Psoas muscle (tissue), 8 donors: ENCODE measurements around the gene PTTG1IP. TPM values are rescaled to one million over a fixed set of nuclear protein-coding genes. Genes with fewer than 3 reads are reported as not detected.

Experiments
- ATAC-seq, 4 donors: fragments of 200-7000 bp; cut with Tn5 transposase; one replicate each; pipeline ENCODE4 v1.9.1; 2020; ENCODE audit warnings: moderate library complexity in 3 of 4, mild to moderate bottlenecking in 2 of 4
- DNase-seq, 2 donors: peaks; one replicate each; pipeline ENCODE4 v3.0.0-alpha.2; 2020
- H3K27ac ChIP-seq: fragments of 200-600 bp; one replicate; pipeline ENCODE4 v1.8.0; 2022
- H3K27me3 ChIP-seq, 3 donors: fragments of 200-600 bp in 1 of 3; one replicate each; pipeline versions ENCODE4 v1.6.1 to v1.8.0; 2013 to 2022; ENCODE audit warnings: low read length in 2 of 3, mild to moderate bottlenecking in 2 of 3, moderate library complexity in 1 of 3; ENCODE audit not compliant: insufficient read depth in 3 of 3
- H3K36me3 ChIP-seq, 2 donors: fragments of 200-600 bp in 1 of 2; one replicate each; pipeline versions ENCODE4 v1.6.1 to v1.8.0; 2013 to 2022; ENCODE audit warnings: low read depth in 1 of 2, mild to moderate bottlenecking in 1 of 2, moderate library complexity in 1 of 2; ENCODE audit not compliant: insufficient read depth in 1 of 2
- H3K4me1 ChIP-seq: fragments of 200-600 bp; one replicate; pipeline ENCODE4 v1.8.0; 2022
- H3K4me3 ChIP-seq: fragments of 200-600 bp; one replicate; pipeline ENCODE4 v1.8.0; 2022; ENCODE audit warnings: mild to moderate bottlenecking
- H3K9me3 ChIP-seq: fragments of 200-600 bp; one replicate; pipeline ENCODE4 v1.8.0; 2022
- CTCF ChIP-seq: fragments of 200-600 bp; IDR thresholded peaks from one replicate; pipeline ENCODE4 v1.8.0; 2022; ENCODE audit warnings: antibody characterized with exemption
- WGBS, 3 donors: extraction: QIAGEN DNeasy Blood & Tissue Kit; methylation state at CpG; one replicate each; pipeline versions ENCODE4 v1.1.6 to v1.1.7; 2013; 5-methylcytosine and 5-hydroxymethylcytosine counted together
- intact Hi-C, 2 donors: fragments of 100-400 bp; cut with DNase I; formaldehyde crosslinking; loops; one replicate each; pipeline versions ENCODE4 v1.11.0 to v1.14.2; 2022
- polyA plus RNA-seq, 3 donors: library from polyadenylated mRNA; stranded (reverse); fragments of 200-250 nt; gene quantifications; one replicate each; pipeline ENCODE4 v1.2.3, GENCODE V29; 2013
- total RNA-seq, 4 donors: library from RNA; stranded (reverse); fragmentation: NEBNext Ultra II Directional in 2 of 4; extraction: Animal tissue kit (Norgen Biotek cat#: 25700) in 2 of 4; gene quantifications; one replicate each; pipeline versions ENCODE4 v1.2.1 to v1.2.4, GENCODE V29; 2021 to 2023
- donor health status: healthy with polysubstance abuse.
- donor health status: DM: no; HTN: no; CAD: no; lungs with moderate emphysema.
- donor health status: Bipolar disorder and iron deficiency.
- donor health status: healthy.
- donor health status: DM: yes; HTN: yes; CAD: no.
- donor health status: DM: no; HTN: no; CAD: no.
- donor health status: DM: no; HTN: no; CAD: no.
- donor health status: DM: yes; HTN: yes; CAD: no.

PTTG1IP gene
- total and polyA plus RNA-seq, 7 donors = 49.6 to 108 (median 68.3) TPM

- ATAC-seq = no peak
Measured at GRCh38 chr21:44822484-44823178, 50.9 kb downstream of the PTTG1IP start.

GRCh38 chr21:44820851-44821250 lies 52.6 kb downstream of the PTTG1IP start:
- Histone ChIP-seq H3K4me1 (peaks cover 11% of the 10 kb centered on the region), H3K27ac (no peak overlapping the region), H3K36me3 (no peaks in the 10 kb centered on the region), H3K9me3 (peaks cover 9% of the 10 kb centered on the region), H3K4me3 (no peak overlapping the region), H3K27me3 (no peaks in the 10 kb centered on the region)
- intact Hi-C loops = no loop called here
- ATAC-seq (no peak), DNase-seq (no peak)
- 60 to 63% (median 62%) methylated on average over 3 of the region's 3 CpGs for WGBS, 3 donors
- TF ChIP-seq CTCF = no peak

More at GRCh38 chr21:44822484-44823178, 50.9 kb downstream of the PTTG1IP start:
- H3K27ac ChIP-seq = no peak overlapping the region
- no peak for DNase-seq
- H3K4me3 ChIP-seq = no peak overlapping the region
- intact Hi-C loops = no loop called here
- no peaks in the 10 kb centered on the region for H3K4me1 ChIP-seq
- no peaks in the 10 kb centered on the region for H3K27me3 ChIP-seq
- TF ChIP-seq CTCF = no peak
- H3K9me3 ChIP-seq = peaks cover 9% of the 10 kb centered on the region
- WGBS, 3 donors = 65 to 73% (median 69%) methylated on average over 5 of the region's 5 CpGs
- H3K36me3 ChIP-seq = no peaks in the 10 kb centered on the region

- 91 to 94% (median 92%) methylated on average over 33 of the region's 33 CpGs for WGBS, 3 donors
- H3K4me3 ChIP-seq = no peak overlapping the region
- H3K36me3 ChIP-seq = no peaks in the 10 kb centered on the region
- intact Hi-C loops = loop anchor here (5.0 kb wide), 2 partner anchors 53 to 482 kb away; partner anchors contain the start of genes CFAP410 (in 1 of the 2) and PTTG1IP (in 1 of the 2)
- H3K27ac ChIP-seq = peak overlapping the region; percentile 92
- DNase-seq (no peak), ATAC-seq (no peak)
- H3K9me3 ChIP-seq = peaks cover 9% of the 10 kb centered on the region
- TF ChIP-seq CTCF = no peak
- H3K27me3 ChIP-seq = no peaks in the 10 kb centered on the region
- peaks cover 13% of the 10 kb centered on the region for H3K4me1 ChIP-seq
Measured at GRCh38 chr21:44819283-44820243, 53.9 kb downstream of the PTTG1IP start.

- H3K4me1 ChIP-seq = peaks cover 13% of the 10 kb centered on the region
- peaks cover 9% of the 10 kb centered on the region for H3K9me3 ChIP-seq
- H3K27me3 ChIP-seq = no peaks in the 10 kb centered on the region
- DNase-seq (peak in 1 of 2 donors; percentile 34), ATAC-seq (peak in 2 of 4 donors; percentile 1)
- intact Hi-C loops = loop anchor here (1.0 to 5.0 kb wide), 3 partner anchors 54 to 481 kb away; partner anchors contain the start of genes CFAP410 (in 1 of the 2) and PTTG1IP (in 1 of the 2)
- 49 to 57% (median 52%) methylated on average over 29 to 37 of the region's 37 CpGs for WGBS, 3 donors
- peak overlapping the region; percentile 92 for H3K4me3 ChIP-seq
- H3K36me3 ChIP-seq = peaks cover 0 to 4% of the 10 kb centered on the region in 2 donors
- peak overlapping the region; percentile 92 for H3K27ac ChIP-seq
- TF ChIP-seq CTCF = no peak
Measured at GRCh38 chr21:44818640-44819011, 54.9 kb downstream of the PTTG1IP start.
